Right lobe of liver (tissue), 6 donors: Measurements from ENCODE around the gene ACYP1. TPM values are rescaled to one million over a fixed set of nuclear protein-coding genes. Genes with fewer than 3 reads are reported as not detected.
A peak's percentile ranks its signal among the peaks of the same experiment; 100 is the strongest.

Experiments used
- ATAC-seq, 4 donors: fragments of 200-7000 bp; cut with Tn5 transposase; one replicate each; pipeline ENCODE4 v1.9.1; 2020; ENCODE audit warnings: mild to moderate bottlenecking in 4 of 4, moderate library complexity in 4 of 4
- DNase-seq, 3 donors: peaks; one replicate each; pipeline ENCODE4 v3.0.0-alpha.2; 2020
- H3K27ac ChIP-seq, 3 donors: fragments of 200-600 bp; one replicate each; pipeline ENCODE4 v1.8.0; 2022
- H3K27me3 ChIP-seq, 2 donors: fragments of 200-600 bp; one replicate each; pipeline ENCODE4 v1.8.0; 2022
- H3K36me3 ChIP-seq, 4 donors: fragments of 200-600 bp; sonication (generic) in 1 of 4; one replicate each; pipeline versions ENCODE4 v1.5.1 to v1.8.0; 2017 to 2022; ENCODE audit warnings: control low read depth in 1 of 4
- H3K4me1 ChIP-seq, 4 donors: fragments of 200-600 bp; sonication (generic) in 1 of 4; one replicate each; pipeline versions ENCODE4 v1.5.1 to v1.8.0; 2017 to 2022; ENCODE audit warnings: control low read depth in 1 of 4
- H3K4me3 ChIP-seq, 3 donors: fragments of 200-600 bp; one replicate each; pipeline ENCODE4 v1.8.0; 2022
- H3K9me3 ChIP-seq, 4 donors: fragments of 200-600 bp; sonication (generic) in 1 of 4; one replicate each; pipeline versions ENCODE4 v1.5.1 to v1.8.0; 2017 to 2022; ENCODE audit warnings: control low read depth in 1 of 4
- POLR2A ChIP-seq: fragments of 450-650 bp; IDR thresholded peaks from one replicate; pipeline ENCODE4 v1.6.1; 2017; ENCODE audit warnings: antibody characterized with exemption, mild to moderate bottlenecking
- WGBS: methylation state at CpG from one replicate; pipeline ENCODE4 v1.1.6; 2018; ENCODE audit warnings: low coverage, low lambda C conversion rate; ENCODE audit not compliant: insufficient coverage; ENCODE audit errors: missing lambda C conversion rate; 5-methylcytosine and 5-hydroxymethylcytosine counted together
- intact Hi-C, 2 donors: fragments of 100-400 bp; cut with DNase I; formaldehyde crosslinking; loops; one replicate each; pipeline versions ENCODE4 v1.11.2 to v1.14.1; 2022
- total RNA-seq, 6 experiments: library from RNA; depleted of rRNA in 2 of 6; stranded (reverse); fragments of >200 nt in 2 of 6; fragmentation: NEBNext Ultra II Directional in 3 of 6; extraction: Animal tissue kit (Norgen Biotek cat#: 25700) in 3 of 6; gene quantifications; one replicate each; pipeline versions ENCODE4 v1.1.0 to v1.2.4, GENCODE V29; 2016 to 2023
- TF ChIP-seq, protein P1 (sequence below), 4 donors: fragments of 200-600 bp in 3 of 4; fragments of 450-650 bp in 1 of 4; IDR thresholded peaks; one replicate each; pipeline versions ENCODE4 v1.5.1 to v1.8.0; 2016 to 2022; ENCODE audit warnings: antibody characterized with exemption in 4 of 4, mild to moderate bottlenecking in 2 of 4
- donor health status: DM: no; HTN: yes; CAD: no.
- donor health status: DM: no; HTN: no; CAD: no.
- donor health status: DM: no; HTN: no; CAD: no.
- donor health status: DM: no; HTN: yes; CAD: no.
- donor health status: DM: no; HTN: yes; CAD: no.

Gene ACYP1
- total RNA-seq, 6 experiments from 2014 or later = 1.7 to 6.6 (median 3.6) TPM

DNA sequence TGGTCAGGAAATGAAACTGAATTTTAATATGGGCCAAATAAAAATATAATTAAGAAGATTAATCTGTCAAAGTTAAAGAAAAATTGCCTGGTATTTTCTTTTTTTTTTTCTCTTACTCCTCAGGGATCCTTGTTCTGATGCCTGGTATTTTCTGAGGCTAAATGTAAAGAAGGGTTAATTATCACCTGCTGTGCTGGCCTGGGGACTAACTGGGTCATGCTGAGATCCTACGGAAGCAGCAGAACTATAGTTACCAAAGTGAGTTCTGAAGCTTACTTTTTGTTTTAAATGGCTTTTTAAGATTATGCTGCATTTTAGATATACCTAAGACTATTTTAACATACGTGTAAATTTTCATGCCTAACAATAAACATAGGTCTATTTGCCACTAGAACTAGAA, 28.9 kb upstream of the ACYP1 start:
- intact Hi-C loops = loop anchor here in 1 of 2 donors (5.0 kb wide), 1 partner anchor 145 kb away; no protein-coding TSS in a partner anchor
- TF ChIP-seq, protein P1, sequence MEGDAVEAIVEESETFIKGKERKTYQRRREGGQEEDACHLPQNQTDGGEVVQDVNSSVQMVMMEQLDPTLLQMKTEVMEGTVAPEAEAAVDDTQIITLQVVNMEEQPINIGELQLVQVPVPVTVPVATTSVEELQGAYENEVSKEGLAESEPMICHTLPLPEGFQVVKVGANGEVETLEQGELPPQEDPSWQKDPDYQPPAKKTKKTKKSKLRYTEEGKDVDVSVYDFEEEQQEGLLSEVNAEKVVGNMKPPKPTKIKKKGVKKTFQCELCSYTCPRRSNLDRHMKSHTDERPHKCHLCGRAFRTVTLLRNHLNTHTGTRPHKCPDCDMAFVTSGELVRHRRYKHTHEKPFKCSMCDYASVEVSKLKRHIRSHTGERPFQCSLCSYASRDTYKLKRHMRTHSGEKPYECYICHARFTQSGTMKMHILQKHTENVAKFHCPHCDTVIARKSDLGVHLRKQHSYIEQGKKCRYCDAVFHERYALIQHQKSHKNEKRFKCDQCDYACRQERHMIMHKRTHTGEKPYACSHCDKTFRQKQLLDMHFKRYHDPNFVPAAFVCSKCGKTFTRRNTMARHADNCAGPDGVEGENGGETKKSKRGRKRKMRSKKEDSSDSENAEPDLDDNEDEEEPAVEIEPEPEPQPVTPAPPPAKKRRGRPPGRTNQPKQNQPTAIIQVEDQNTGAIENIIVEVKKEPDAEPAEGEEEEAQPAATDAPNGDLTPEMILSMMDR (IDR thresholded peaks at IDR 0.05) = no peak
- TF ChIP-seq POLR2A = no peak
- no peaks in the 10 kb centered on the region for H3K27me3 ChIP-seq
- H3K36me3 ChIP-seq = peaks cover 0 to 72% (median 41%) of the 10 kb centered on the region in 4 donors
- ATAC-seq = no peak
- H3K4me1 ChIP-seq = no peaks in the 10 kb centered on the region
- WGBS = 88% methylated on average over 2 of the region's 2 CpGs
- H3K4me3 ChIP-seq = no peak overlapping the region
- no peak overlapping the region for H3K27ac ChIP-seq
- H3K9me3 ChIP-seq = no peaks in the 10 kb centered on the region
- no peak for DNase-seq

DNA sequence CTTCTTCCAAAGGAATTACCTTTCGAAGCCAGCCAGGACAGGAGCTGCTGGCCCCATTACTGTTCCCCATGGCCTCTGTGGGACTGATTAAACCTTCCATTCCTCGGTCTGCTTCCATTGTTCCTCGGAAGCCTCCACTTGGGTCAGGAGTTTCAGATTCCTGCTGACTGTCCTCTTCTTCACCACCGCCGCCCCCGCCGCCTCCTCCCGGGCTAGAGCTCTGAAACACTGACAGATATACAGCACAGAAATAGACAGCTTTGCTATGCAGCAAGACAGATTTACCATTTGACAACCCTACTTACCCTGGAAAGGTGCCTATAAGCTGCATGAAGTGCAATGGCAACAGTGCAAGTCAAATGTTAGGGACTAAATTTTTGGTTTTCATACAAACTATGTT, 27.4 kb upstream of the ACYP1 start:
- Histone ChIP-seq H3K27me3 (no peaks in the 10 kb centered on the region), H3K9me3 (no peaks in the 10 kb centered on the region), H3K27ac (no peak overlapping the region), H3K4me3 (no peak overlapping the region), H3K4me1 (no peaks in the 10 kb centered on the region), H3K36me3 (peaks cover 0 to 73% (median 44%) of the 10 kb centered on the region in 4 donors)
- intact Hi-C loops = loop anchor here in 1 of 2 donors (5.0 kb wide), 1 partner anchor 144 kb away; no protein-coding TSS in a partner anchor
- TF ChIP-seq POLR2A = no peak
- TF ChIP-seq, protein P1 (IDR thresholded peaks at IDR 0.05) = no peak
- ATAC-seq = no peak
- no peak for DNase-seq
- WGBS = 84% methylated on average over 7 of the region's 8 CpGs

DNA sequence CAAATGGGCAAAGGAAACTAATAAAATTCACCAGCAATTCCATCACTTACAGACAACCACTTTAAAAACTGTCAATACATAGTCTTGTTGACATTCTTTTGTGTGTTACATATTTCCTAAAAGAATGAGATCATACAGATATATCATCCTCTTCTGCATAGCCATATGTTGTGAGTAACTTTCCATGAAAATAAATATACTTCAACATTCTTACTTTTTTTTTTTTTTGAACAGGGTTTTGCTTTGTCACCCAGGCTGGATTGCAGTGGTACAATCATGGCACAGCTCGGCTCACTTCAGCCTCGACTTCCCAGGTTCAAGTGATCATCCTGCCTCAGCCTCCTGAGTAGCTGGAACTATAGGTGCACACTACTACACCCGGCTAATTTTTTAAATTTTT, 26.5 kb upstream of the ACYP1 start:
- ATAC-seq = no peak
- intact Hi-C loops = loop anchor here in 1 of 2 donors (5.0 kb wide), 1 partner anchor 143 kb away; no protein-coding TSS in a partner anchor
- TF ChIP-seq POLR2A = no peak
- TF ChIP-seq, protein P1 (IDR thresholded peaks at IDR 0.05) = no peak
- Histone ChIP-seq H3K36me3 (peaks cover 0 to 73% (median 48%) of the 10 kb centered on the region in 4 donors), H3K4me1 (no peaks in the 10 kb centered on the region), H3K4me3 (no peak overlapping the region), H3K27me3 (no peaks in the 10 kb centered on the region), H3K27ac (no peak overlapping the region), H3K9me3 (no peaks in the 10 kb centered on the region)
- no peak for DNase-seq
- 93% methylated on average over 3 of the region's 3 CpGs for WGBS

DNA sequence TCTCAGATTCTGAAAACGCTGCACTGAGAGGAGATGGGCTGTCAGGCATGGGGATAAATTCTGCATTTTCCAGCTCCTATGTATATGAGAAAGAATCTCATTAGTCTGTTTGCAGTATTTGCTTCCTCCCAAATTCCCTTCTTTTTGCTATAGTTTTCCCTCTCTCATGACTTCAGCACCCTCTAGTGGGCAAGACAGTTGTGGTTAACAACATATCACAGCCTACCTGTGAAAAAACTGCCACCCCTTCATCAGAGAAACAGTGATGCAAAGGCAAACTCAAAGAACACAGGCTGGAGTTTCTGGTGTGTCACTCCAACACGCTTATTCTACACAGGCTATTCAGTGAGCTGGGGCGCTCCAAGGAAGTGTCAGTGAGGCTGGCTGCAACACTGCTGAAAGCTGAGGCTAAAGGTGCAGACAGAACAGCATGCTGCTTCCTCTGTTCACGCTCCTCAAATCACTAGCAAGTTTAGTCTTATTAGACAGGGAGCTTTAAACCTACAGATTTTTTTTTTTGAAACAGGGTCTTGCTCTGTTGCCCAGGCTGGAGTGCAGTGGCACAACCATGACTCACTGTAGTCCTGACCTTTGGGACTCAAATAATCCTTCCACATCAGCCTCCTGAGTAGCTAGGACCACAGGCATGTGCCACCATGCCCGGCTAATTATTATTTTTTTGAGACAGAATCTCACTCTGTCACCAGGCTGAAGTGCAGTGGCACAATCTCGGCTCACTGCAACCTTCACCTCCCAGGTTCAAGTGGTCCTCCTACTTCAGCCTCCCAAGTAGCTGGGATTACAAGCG, 24.9 kb upstream of the ACYP1 start:
- ATAC-seq = peak; percentile 81 to 89 (median 85)
- no peaks in the 10 kb centered on the region for H3K9me3 ChIP-seq
- no peak overlapping the region for H3K27ac ChIP-seq
- H3K36me3 ChIP-seq = peaks cover 0 to 73% (median 45%) of the 10 kb centered on the region in 4 donors
- no peak for DNase-seq
- H3K27me3 ChIP-seq = no peaks in the 10 kb centered on the region
- no peak for TF ChIP-seq POLR2A
- TF ChIP-seq, protein P1 (IDR thresholded peaks at IDR 0.05) = peak; percentile 72 to 89 (median 77)
- intact Hi-C loops = loop anchor here in 1 of 2 donors (10.0 kb wide), 1 partner anchor 144 kb away; no protein-coding TSS in a partner anchor
- no peak overlapping the region for H3K4me3 ChIP-seq
- no peaks in the 10 kb centered on the region for H3K4me1 ChIP-seq
- 68% methylated on average over 6 of the region's 7 CpGs for WGBS
